Measurements from ENCODE around the gene SFRP5.
A peak's percentile ranks its signal among the peaks of the same experiment; 100 is the strongest.

SFRP5 gene

GRCh38 chr10:97771913-97772823, at the start of gene SFRP5:
Gene SFRP5 (minus strand): TSS chr10:97771999. CDS start chr10:97771833, 166 bp downstream.
- DNase-seq (ENCODE audit: low read depth): no peak

- DNase-seq (ENCODE audit: low read depth): no peak
Observed at GRCh38 chr10:97820096-97820704, 48.4 kb upstream of the SFRP5 start.

- no peak for DNase-seq (ENCODE audit: low read depth)
Observed at GRCh38 chr10:97818572-97818971, 46.8 kb upstream of the SFRP5 start.

- DNase-seq (ENCODE audit: low read depth): no peak
Observed at GRCh38 chr10:97816609-97817008, 44.8 kb upstream of the SFRP5 start.

- no peak for DNase-seq (ENCODE audit: low read depth)
Observed at GRCh38 chr10:97814996-97815395, 43.2 kb upstream of the SFRP5 start.

GRCh38 chr10:97813311-97813710, 41.5 kb upstream of the SFRP5 start:
- no peak for DNase-seq (ENCODE audit: low read depth)

GRCh38 chr10:97812696-97813095, 40.9 kb upstream of the SFRP5 start:
- DNase-seq (ENCODE audit: low read depth): no peak

- DNase-seq (ENCODE audit: low read depth): no peak
Observed at GRCh38 chr10:97811958-97812357, 40.2 kb upstream of the SFRP5 start.

GRCh38 chr10:97810446-97810845, 38.6 kb upstream of the SFRP5 start:
- DNase-seq (ENCODE audit: low read depth): no peak

- DNase-seq (ENCODE audit: low read depth): no peak
Observed at GRCh38 chr10:97805949-97806348, 34.1 kb upstream of the SFRP5 start.

- DNase-seq (ENCODE audit: low read depth): no peak
Observed at GRCh38 chr10:97805096-97805884, 33.5 kb upstream of the SFRP5 start.

- no peak for DNase-seq (ENCODE audit: low read depth)
Observed at GRCh38 chr10:97801422-97801821, 29.6 kb upstream of the SFRP5 start.

- DNase-seq (ENCODE audit: low read depth): no peak
Observed at GRCh38 chr10:97800474-97800873, 28.7 kb upstream of the SFRP5 start.

GRCh38 chr10:97798958-97799610, 27.3 kb upstream of the SFRP5 start:
- no peak for DNase-seq (ENCODE audit: low read depth)

- no peak for DNase-seq (ENCODE audit: low read depth)
Observed at GRCh38 chr10:97796651-97797050, 24.9 kb upstream of the SFRP5 start.

- DNase-seq (ENCODE audit: low read depth): no peak
Observed at GRCh38 chr10:97795886-97796285, 24.1 kb upstream of the SFRP5 start.

GRCh38 chr10:97791824-97792721, 20.3 kb upstream of the SFRP5 start:
- DNase-seq (ENCODE audit: low read depth): peak; percentile 55

GRCh38 chr10:97789770-97790397, 18.1 kb upstream of the SFRP5 start:
- no peak for DNase-seq (ENCODE audit: low read depth)

GRCh38 chr10:97788552-97789442, 17.0 kb upstream of the SFRP5 start:
- no peak for DNase-seq (ENCODE audit: low read depth)

- DNase-seq (ENCODE audit: low read depth): no peak
Observed at GRCh38 chr10:97785731-97786130, 13.9 kb upstream of the SFRP5 start.
